Astrocyte (in vitro differentiated cells and primary cell): ENCODE results near the gene ZNF335. TPM values are rescaled to one million over a fixed set of nuclear protein-coding genes. Genes with fewer than 3 reads are reported as not detected.

Source experiments
- DNase-seq: peaks from one replicate; pipeline ENCODE4 v3.0.0-alpha.2; 2010; ENCODE audit warnings: low read depth
- FAIRE-seq: peaks from 2 replicates; lab custom pipeline; 2011; peaks lifted over from hg19 to GRCh38; lab: Jason Lieb, UNC
- H2AFZ ChIP-seq: 2 replicates; pipeline ENCODE4 v1.6.0; 2012; ENCODE audit warnings: low read depth, low read length, inconsistent platforms
- H3K27ac ChIP-seq: 2 replicates; pipeline ENCODE4 v1.5.1; 2011; ENCODE audit warnings: low read depth, low read length, inconsistent platforms
- H3K27me3 ChIP-seq: 2 replicates; pipeline ENCODE4 v1.6.0; 2011; ENCODE audit warnings: low read length, inconsistent platforms; ENCODE audit not compliant: insufficient read depth
- H3K36me3 ChIP-seq: 2 replicates; pipeline ENCODE4 v1.5.1; 2011; ENCODE audit warnings: low read length, inconsistent platforms; ENCODE audit not compliant: insufficient read depth
- H3K4me1 ChIP-seq: 2 replicates; pipeline ENCODE4 v1.5.1; 2011; ENCODE audit warnings: low read length, inconsistent platforms; ENCODE audit not compliant: insufficient read depth
- H3K4me2 ChIP-seq: 2 replicates; pipeline ENCODE4 v1.6.0; 2012; ENCODE audit warnings: low read length, inconsistent platforms
- H3K4me3 ChIP-seq: 2 replicates; pipeline ENCODE4 v1.5.1; 2011; ENCODE audit warnings: low read depth, mild to moderate bottlenecking, low read length, inconsistent platforms; ENCODE audit not compliant: insufficient read depth
- H3K79me2 ChIP-seq: 2 replicates; pipeline ENCODE4 v1.6.0; 2012; ENCODE audit warnings: mild to moderate bottlenecking, low read length, inconsistent platforms; ENCODE audit not compliant: insufficient read depth
- H3K9ac ChIP-seq: 2 replicates; pipeline ENCODE4 v1.6.0; 2012; ENCODE audit warnings: mild to moderate bottlenecking, low read length, inconsistent platforms
- H3K9me3 ChIP-seq: 2 replicates; pipeline ENCODE4 v1.5.1; 2012; ENCODE audit warnings: low read depth, mild to moderate bottlenecking, low read length, inconsistent platforms; ENCODE audit not compliant: insufficient read depth
- H4K20me1 ChIP-seq: 2 replicates; pipeline ENCODE4 v1.6.0; 2012; ENCODE audit warnings: low read length, inconsistent platforms; ENCODE audit not compliant: insufficient read depth
- H3K27ac Mint-ChIP-seq: one replicate; pipeline ENCODE4 v1.8.0; 2021; ENCODE audit warnings: mild to moderate bottlenecking, mixed read lengths; ENCODE audit not compliant: unreplicated experiment
- H3K27me3 Mint-ChIP-seq: one replicate; pipeline ENCODE4 v1.8.0; 2021; ENCODE audit warnings: low read depth, mixed read lengths; ENCODE audit not compliant: unreplicated experiment
- H3K36me3 Mint-ChIP-seq: one replicate; pipeline ENCODE4 v1.8.0; 2021; ENCODE audit warnings: low read depth, mixed read lengths; ENCODE audit not compliant: unreplicated experiment
- H3K4me1 Mint-ChIP-seq: one replicate; pipeline ENCODE4 v1.8.0; 2021; ENCODE audit warnings: low read depth, mixed read lengths; ENCODE audit not compliant: unreplicated experiment
- H3K4me3 Mint-ChIP-seq: one replicate; pipeline ENCODE4 v1.8.0; 2021; ENCODE audit warnings: mild to moderate bottlenecking, moderate library complexity, mixed read lengths; ENCODE audit not compliant: unreplicated experiment
- H3K9me3 Mint-ChIP-seq: one replicate; pipeline ENCODE4 v1.8.0; 2021; ENCODE audit warnings: mild to moderate bottlenecking, mixed read lengths; ENCODE audit not compliant: unreplicated experiment
- EZH2 ChIP-seq: IDR thresholded peaks from 2 replicates; pipeline ENCODE4 v1.6.1; 2012; ENCODE audit warnings: mild to moderate bottlenecking, low read length, inconsistent platforms; ENCODE audit not compliant: insufficient read depth
- total RNA-seq: library from RNA; stranded (reverse); gene quantifications from 2 replicates; pipeline ENCODE4 v1.2.1, GENCODE V29; 2021
- TF ChIP-seq, protein P1 (sequence below): IDR thresholded peaks from 2 replicates; pipeline ENCODE4 v1.5.1; 2011; ENCODE audit warnings: low read depth, mild to moderate bottlenecking, inconsistent platforms, low read length, moderate library complexity; ENCODE audit not compliant: insufficient read depth

ZNF335 gene
- total RNA-seq, 1 donor from 2014 or later, result 18.6 TPM

DNA sequence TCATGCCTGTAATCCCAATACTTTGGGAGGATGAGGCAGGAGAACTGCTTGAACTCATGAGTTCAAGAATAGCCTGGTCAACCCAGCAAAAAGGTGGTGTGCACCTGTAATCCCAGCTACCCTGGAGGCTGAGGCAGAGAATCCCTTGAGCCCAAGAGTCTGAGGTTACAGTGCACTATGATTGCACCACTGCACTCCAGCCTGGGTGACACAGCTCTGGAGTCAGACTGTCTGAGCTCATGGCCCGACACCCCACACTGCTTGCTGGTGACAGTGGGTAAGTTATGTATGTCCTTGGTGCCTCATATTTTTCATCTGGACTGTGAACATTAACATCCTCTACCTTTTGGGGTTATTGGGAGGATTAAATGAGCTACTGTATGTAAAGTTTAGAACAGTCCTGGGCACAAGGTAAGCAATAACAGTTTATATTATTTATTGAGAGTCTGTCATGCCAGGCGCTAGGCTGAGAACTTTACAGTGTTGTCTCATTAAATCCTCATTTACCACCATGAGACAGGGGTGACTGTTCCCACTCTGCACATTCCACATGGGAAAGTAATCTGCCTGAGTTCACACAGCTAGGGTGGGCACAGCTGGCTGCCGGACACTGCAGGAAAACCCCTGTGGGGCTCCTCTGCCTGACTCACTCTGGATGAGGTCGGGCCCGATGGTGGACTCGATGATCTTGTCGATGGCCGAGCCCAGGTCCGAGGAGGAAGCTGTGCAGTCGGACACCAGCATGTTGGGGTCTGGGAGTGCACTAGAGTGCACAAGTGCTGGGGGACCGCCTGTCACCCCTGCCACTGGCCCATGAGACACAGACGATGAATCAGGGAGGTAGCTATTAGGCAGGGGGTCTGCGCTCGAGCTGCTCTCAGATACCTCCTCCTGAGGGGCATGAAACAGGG lies 2.9 kb downstream of the ZNF335 start:
- Histone ChIP-seq H3K4me1 (peaks cover 38% of the 10 kb centered on the region), H3K9me3 (no peaks in the 10 kb centered on the region), H2AFZ (no peak overlapping the region), H3K79me2 (peaks cover 43% of the 10 kb centered on the region), H3K27me3 (no peaks in the 10 kb centered on the region), H4K20me1 (peaks cover 34% of the 10 kb centered on the region), H3K27ac (peak overlapping the region; percentile 100), H3K36me3 (peaks cover 33% of the 10 kb centered on the region), H3K4me3 (peak overlapping the region; percentile 38), H3K9ac (peak overlapping the region; percentile 96), H3K4me2 (peak overlapping the region; percentile 83)
- H3K4me1 Mint-ChIP-seq, result peaks cover 12% of the 10 kb centered on the region
- H3K9me3 Mint-ChIP-seq, result no peaks in the 10 kb centered on the region
- H3K36me3 Mint-ChIP-seq, result peaks cover 2% of the 10 kb centered on the region
- DNase-seq (peak; percentile 62), FAIRE-seq (no peak)
- H3K4me3 Mint-ChIP-seq, result peak overlapping the region; percentile 94
- peak overlapping the region; percentile 86 for H3K27ac Mint-ChIP-seq
- no peaks in the 10 kb centered on the region for H3K27me3 Mint-ChIP-seq
- TF ChIP-seq, protein P1, sequence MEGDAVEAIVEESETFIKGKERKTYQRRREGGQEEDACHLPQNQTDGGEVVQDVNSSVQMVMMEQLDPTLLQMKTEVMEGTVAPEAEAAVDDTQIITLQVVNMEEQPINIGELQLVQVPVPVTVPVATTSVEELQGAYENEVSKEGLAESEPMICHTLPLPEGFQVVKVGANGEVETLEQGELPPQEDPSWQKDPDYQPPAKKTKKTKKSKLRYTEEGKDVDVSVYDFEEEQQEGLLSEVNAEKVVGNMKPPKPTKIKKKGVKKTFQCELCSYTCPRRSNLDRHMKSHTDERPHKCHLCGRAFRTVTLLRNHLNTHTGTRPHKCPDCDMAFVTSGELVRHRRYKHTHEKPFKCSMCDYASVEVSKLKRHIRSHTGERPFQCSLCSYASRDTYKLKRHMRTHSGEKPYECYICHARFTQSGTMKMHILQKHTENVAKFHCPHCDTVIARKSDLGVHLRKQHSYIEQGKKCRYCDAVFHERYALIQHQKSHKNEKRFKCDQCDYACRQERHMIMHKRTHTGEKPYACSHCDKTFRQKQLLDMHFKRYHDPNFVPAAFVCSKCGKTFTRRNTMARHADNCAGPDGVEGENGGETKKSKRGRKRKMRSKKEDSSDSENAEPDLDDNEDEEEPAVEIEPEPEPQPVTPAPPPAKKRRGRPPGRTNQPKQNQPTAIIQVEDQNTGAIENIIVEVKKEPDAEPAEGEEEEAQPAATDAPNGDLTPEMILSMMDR, result no peak
- TF ChIP-seq EZH2, result no peak

DNA sequence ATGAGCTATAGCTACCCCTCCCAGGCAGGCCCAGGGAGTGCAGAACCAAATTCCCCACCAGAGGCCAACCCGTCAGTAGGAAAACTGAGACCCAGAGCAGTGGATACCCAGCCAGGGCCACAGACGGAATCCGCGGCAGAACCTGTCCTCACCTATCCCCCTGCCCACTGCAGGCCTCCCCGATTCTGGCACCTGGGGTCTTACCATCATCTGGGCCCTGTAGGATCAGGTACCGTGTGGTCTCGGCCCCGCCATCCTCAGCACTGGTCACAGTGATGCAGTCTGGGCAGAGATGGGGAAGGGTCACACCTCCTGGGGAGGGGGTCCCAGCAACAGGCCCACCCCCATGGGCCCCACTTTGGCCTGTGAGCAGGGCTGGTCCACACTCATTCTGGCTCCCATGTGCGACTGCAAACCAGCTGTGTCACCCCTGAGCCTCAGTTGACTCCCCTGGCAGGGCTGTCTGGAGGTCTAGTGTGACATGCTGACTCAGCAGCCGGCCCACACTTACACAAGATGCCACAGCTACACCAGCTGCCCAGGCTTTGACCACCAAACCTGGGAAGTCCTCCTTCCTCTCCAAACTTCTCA lies 3.8 kb downstream of the ZNF335 start:
- H3K9ac ChIP-seq, result peak overlapping the region; percentile 96
- H3K36me3 ChIP-seq, result peaks cover 41% of the 10 kb centered on the region
- FAIRE-seq, result no peak
- Mint-ChIP-seq H3K4me1 (peaks cover 12% of the 10 kb centered on the region), H3K27ac (peak overlapping the region; percentile 62), H3K4me3 (no peak overlapping the region), H3K27me3 (no peaks in the 10 kb centered on the region), H3K36me3 (peaks cover 3% of the 10 kb centered on the region), H3K9me3 (no peaks in the 10 kb centered on the region)
- peaks cover 38% of the 10 kb centered on the region for H3K4me1 ChIP-seq
- H3K4me3 ChIP-seq, result no peak overlapping the region
- H3K27ac ChIP-seq, result peak overlapping the region; percentile 100
- no peak for DNase-seq
- no peak for TF ChIP-seq EZH2
- TF ChIP-seq, protein P1, result no peak
- H3K27me3 ChIP-seq, result no peaks in the 10 kb centered on the region
- H3K79me2 ChIP-seq, result peaks cover 43% of the 10 kb centered on the region
- peaks cover 43% of the 10 kb centered on the region for H4K20me1 ChIP-seq
- no peak overlapping the region for H2AFZ ChIP-seq
- peak overlapping the region; percentile 83 for H3K4me2 ChIP-seq
- H3K9me3 ChIP-seq, result no peaks in the 10 kb centered on the region
